Measurements from ENCODE around the gene INSIG2.

The INSIG2 gene

GRCh38 chr2:118052474-118052873 is 35.8 kb upstream of the INSIG2 start:
- no peak overlapping the region for H3K27ac ChIP-seq (ENCODE audit: insufficient read depth in 1 of 2, low read depth in 1 of 2, low read length in 2 of 2, poor library complexity in 1 of 2, severe bottlenecking in 2 of 2)
- no peak for DNase-seq
- WGBS (ENCODE audit: insufficient coverage), result 100% methylated on average over 1 of the region's 2 CpGs
- no peaks in the 10 kb centered on the region for H3K36me3 ChIP-seq (ENCODE audit: control insufficient read depth in 4 of 4, insufficient read depth in 4 of 4, low read length in 3 of 4)
- ChIA-PET POLR2A (no interaction called here), CTCF (interaction anchor here (0.9 to 3.4 kb wide), 5 partner anchors 9 to 98 kb away, joined by 3 to 26 read pairs (median 3); no protein-coding TSS in a partner anchor)
- no peak overlapping the region for H3K4me3 ChIP-seq (ENCODE audit: control insufficient read depth in 1 of 7, extremely low read depth in 1 of 7, insufficient read depth in 4 of 7, low read depth in 2 of 7, low read length in 6 of 7)
- H3K4me1 ChIP-seq (ENCODE audit: control extremely low read depth in 1 of 4, control insufficient read depth in 4 of 4, insufficient read depth in 4 of 4, low read length in 3 of 4), result peaks cover 0 to 18% (median 11%) of the 10 kb centered on the region in 4 experiments
- H3K27me3 ChIP-seq (replicated peaks in 2 of 5; ENCODE audit: control insufficient read depth in 4 of 5, insufficient read depth in 5 of 5, low read length in 4 of 5), result no peaks in the 10 kb centered on the region
- no peaks in the 10 kb centered on the region for H3K9me3 ChIP-seq (ENCODE audit: control extremely low read depth in 1 of 5, control insufficient read depth in 4 of 5, insufficient read depth in 2 of 5, low read depth in 1 of 5, low read length in 4 of 5)

GRCh38 chr2:118053681-118054080 is 34.6 kb upstream of the INSIG2 start:
- Histone ChIP-seq H3K27me3 (replicated peaks in 2 of 5; ENCODE audit: control insufficient read depth in 4 of 5, insufficient read depth in 5 of 5, low read length in 4 of 5) (no peaks in the 10 kb centered on the region), H3K4me3 (ENCODE audit: control insufficient read depth in 1 of 7, extremely low read depth in 1 of 7, insufficient read depth in 4 of 7, low read depth in 2 of 7, low read length in 6 of 7) (no peak overlapping the region), H3K27ac (ENCODE audit: insufficient read depth in 1 of 2, low read depth in 1 of 2, low read length in 2 of 2, poor library complexity in 1 of 2, severe bottlenecking in 2 of 2) (no peak overlapping the region), H3K9me3 (ENCODE audit: control extremely low read depth in 1 of 5, control insufficient read depth in 4 of 5, insufficient read depth in 2 of 5, low read depth in 1 of 5, low read length in 4 of 5) (no peaks in the 10 kb centered on the region), H3K36me3 (ENCODE audit: control insufficient read depth in 4 of 4, insufficient read depth in 4 of 4, low read length in 3 of 4) (no peaks in the 10 kb centered on the region), H3K4me1 (ENCODE audit: control extremely low read depth in 1 of 4, control insufficient read depth in 4 of 4, insufficient read depth in 4 of 4, low read length in 3 of 4) (peaks cover 0 to 16% (median 11%) of the 10 kb centered on the region in 4 experiments)
- POLR2A ChIA-PET, result no interaction called here
- DNase-seq, result no peak
- 92% methylated on average over 4 of the region's 7 CpGs for WGBS (ENCODE audit: insufficient coverage)
- CTCF ChIA-PET, result interaction anchor here (1.4 to 3.4 kb wide), 2 partner anchors 8 to 21 kb away, joined by 4 to 26 read pairs; no protein-coding TSS in a partner anchor

- ChIA-PET CTCF (interaction anchor here (0.7 kb wide), 1 partner anchor 149 kb away, joined by 3 read pairs; no protein-coding TSS in a partner anchor), POLR2A (no interaction called here)
- no peak overlapping the region for H3K4me3 ChIP-seq (ENCODE audit: control insufficient read depth in 1 of 7, extremely low read depth in 1 of 7, insufficient read depth in 4 of 7, low read depth in 2 of 7, low read length in 6 of 7)
- no peaks in the 10 kb centered on the region for H3K36me3 ChIP-seq (ENCODE audit: control insufficient read depth in 4 of 4, insufficient read depth in 4 of 4, low read length in 3 of 4)
- H3K27ac ChIP-seq (ENCODE audit: insufficient read depth in 1 of 2, low read depth in 1 of 2, low read length in 2 of 2, poor library complexity in 1 of 2, severe bottlenecking in 2 of 2), result no peak overlapping the region
- DNase-seq, result no peak
- no peaks in the 10 kb centered on the region for H3K9me3 ChIP-seq (ENCODE audit: control extremely low read depth in 1 of 5, control insufficient read depth in 4 of 5, insufficient read depth in 2 of 5, low read depth in 1 of 5, low read length in 4 of 5)
- no CpG with 5 or more reads among the region's 3 CpGs for WGBS (ENCODE audit: insufficient coverage)
- H3K4me1 ChIP-seq (ENCODE audit: control extremely low read depth in 1 of 4, control insufficient read depth in 4 of 4, insufficient read depth in 4 of 4, low read length in 3 of 4), result peaks cover 0 to 13% (median 8%) of the 10 kb centered on the region in 4 experiments
- H3K27me3 ChIP-seq (replicated peaks in 2 of 5; ENCODE audit: control insufficient read depth in 4 of 5, insufficient read depth in 5 of 5, low read length in 4 of 5), result no peaks in the 10 kb centered on the region
Measured at GRCh38 chr2:118054213-118055008, 33.9 kb upstream of the INSIG2 start.

- no peaks in the 10 kb centered on the region for H3K9me3 ChIP-seq (ENCODE audit: control extremely low read depth in 1 of 5, control insufficient read depth in 4 of 5, insufficient read depth in 2 of 5, low read depth in 1 of 5, low read length in 4 of 5)
- H3K4me3 ChIP-seq (ENCODE audit: control insufficient read depth in 1 of 7, extremely low read depth in 1 of 7, insufficient read depth in 4 of 7, low read depth in 2 of 7, low read length in 6 of 7), result no peak overlapping the region
- DNase-seq, result no peak
- H3K36me3 ChIP-seq (ENCODE audit: control insufficient read depth in 4 of 4, insufficient read depth in 4 of 4, low read length in 3 of 4), result no peaks in the 10 kb centered on the region
- H3K27ac ChIP-seq (ENCODE audit: insufficient read depth in 1 of 2, low read depth in 1 of 2, low read length in 2 of 2, poor library complexity in 1 of 2, severe bottlenecking in 2 of 2), result no peak overlapping the region
- POLR2A ChIA-PET, result no interaction called here
- peaks cover 4 to 10% (median 5%) of the 10 kb centered on the region in 4 experiments for H3K4me1 ChIP-seq (ENCODE audit: control extremely low read depth in 1 of 4, control insufficient read depth in 4 of 4, insufficient read depth in 4 of 4, low read length in 3 of 4)
- CTCF ChIA-PET, result interaction anchor here (1.5 to 1.8 kb wide), 2 partner anchors 9 to 23 kb away, joined by 4 to 7 read pairs; no protein-coding TSS in a partner anchor
- WGBS (ENCODE audit: insufficient coverage), result 83% methylated on average over 6 of the region's 10 CpGs
- H3K27me3 ChIP-seq (replicated peaks in 2 of 5; ENCODE audit: control insufficient read depth in 4 of 5, insufficient read depth in 5 of 5, low read length in 4 of 5), result no peaks in the 10 kb centered on the region
Measured at GRCh38 chr2:118055512-118056164, 32.6 kb upstream of the INSIG2 start.

- no peaks in the 10 kb centered on the region for H3K36me3 ChIP-seq (ENCODE audit: control insufficient read depth in 4 of 4, insufficient read depth in 4 of 4, low read length in 3 of 4)
- DNase-seq, result no peak
- no peaks in the 10 kb centered on the region for H3K9me3 ChIP-seq (ENCODE audit: control extremely low read depth in 1 of 5, control insufficient read depth in 4 of 5, insufficient read depth in 2 of 5, low read depth in 1 of 5, low read length in 4 of 5)
- 67% methylated on average over 3 of the region's 3 CpGs for WGBS (ENCODE audit: insufficient coverage)
- CTCF ChIA-PET, result interaction anchor here (0.9 to 1.8 kb wide), 3 partner anchors 9 to 24 kb away, joined by 3 to 7 read pairs (median 4); no protein-coding TSS in a partner anchor
- H3K4me1 ChIP-seq (ENCODE audit: control extremely low read depth in 1 of 4, control insufficient read depth in 4 of 4, insufficient read depth in 4 of 4, low read length in 3 of 4), result peaks cover 4 to 9% (median 6%) of the 10 kb centered on the region in 4 experiments
- POLR2A ChIA-PET, result no interaction called here
- no peak overlapping the region for H3K27ac ChIP-seq (ENCODE audit: insufficient read depth in 1 of 2, low read depth in 1 of 2, low read length in 2 of 2, poor library complexity in 1 of 2, severe bottlenecking in 2 of 2)
- H3K4me3 ChIP-seq (ENCODE audit: control insufficient read depth in 1 of 7, extremely low read depth in 1 of 7, insufficient read depth in 4 of 7, low read depth in 2 of 7, low read length in 6 of 7), result no peak overlapping the region
- no peaks in the 10 kb centered on the region for H3K27me3 ChIP-seq (replicated peaks in 2 of 5; ENCODE audit: control insufficient read depth in 4 of 5, insufficient read depth in 5 of 5, low read length in 4 of 5)
Measured at GRCh38 chr2:118056165-118056534, 32.1 kb upstream of the INSIG2 start.

- H3K27ac ChIP-seq (ENCODE audit: insufficient read depth in 1 of 2, low read depth in 1 of 2, low read length in 2 of 2, poor library complexity in 1 of 2, severe bottlenecking in 2 of 2), result no peak overlapping the region
- 100% methylated on average over 3 of the region's 3 CpGs for WGBS (ENCODE audit: insufficient coverage)
- no peak overlapping the region for H3K4me3 ChIP-seq (ENCODE audit: control insufficient read depth in 1 of 7, extremely low read depth in 1 of 7, insufficient read depth in 4 of 7, low read depth in 2 of 7, low read length in 6 of 7)
- no peak for DNase-seq
- CTCF ChIA-PET, result interaction anchor here (0.9 to 1.8 kb wide), 3 partner anchors 10 to 24 kb away, joined by 3 to 7 read pairs (median 4); no protein-coding TSS in a partner anchor
- no peaks in the 10 kb centered on the region for H3K36me3 ChIP-seq (ENCODE audit: control insufficient read depth in 4 of 4, insufficient read depth in 4 of 4, low read length in 3 of 4)
- H3K9me3 ChIP-seq (ENCODE audit: control extremely low read depth in 1 of 5, control insufficient read depth in 4 of 5, insufficient read depth in 2 of 5, low read depth in 1 of 5, low read length in 4 of 5), result no peaks in the 10 kb centered on the region
- no peaks in the 10 kb centered on the region for H3K27me3 ChIP-seq (replicated peaks in 2 of 5; ENCODE audit: control insufficient read depth in 4 of 5, insufficient read depth in 5 of 5, low read length in 4 of 5)
- POLR2A ChIA-PET, result no interaction called here
- H3K4me1 ChIP-seq (ENCODE audit: control extremely low read depth in 1 of 4, control insufficient read depth in 4 of 4, insufficient read depth in 4 of 4, low read length in 3 of 4), result peaks cover 6 to 9% (median 6%) of the 10 kb centered on the region in 4 experiments
Measured at GRCh38 chr2:118056801-118057200, 31.5 kb upstream of the INSIG2 start.

- DNase-seq, result no peak
- POLR2A ChIA-PET, result no interaction called here
- no peak overlapping the region for H3K4me3 ChIP-seq (ENCODE audit: control insufficient read depth in 1 of 7, extremely low read depth in 1 of 7, insufficient read depth in 4 of 7, low read depth in 2 of 7, low read length in 6 of 7)
- peaks cover 6 to 9% (median 6%) of the 10 kb centered on the region in 4 experiments for H3K4me1 ChIP-seq (ENCODE audit: control extremely low read depth in 1 of 4, control insufficient read depth in 4 of 4, insufficient read depth in 4 of 4, low read length in 3 of 4)
- no peak overlapping the region for H3K27ac ChIP-seq (ENCODE audit: insufficient read depth in 1 of 2, low read depth in 1 of 2, low read length in 2 of 2, poor library complexity in 1 of 2, severe bottlenecking in 2 of 2)
- H3K9me3 ChIP-seq (ENCODE audit: control extremely low read depth in 1 of 5, control insufficient read depth in 4 of 5, insufficient read depth in 2 of 5, low read depth in 1 of 5, low read length in 4 of 5), result no peaks in the 10 kb centered on the region
- CTCF ChIA-PET, result interaction anchor here (8.1 kb wide), 1 partner anchor 11 kb away, joined by 59 read pairs; no protein-coding TSS in a partner anchor
- no peaks in the 10 kb centered on the region for H3K36me3 ChIP-seq (ENCODE audit: control insufficient read depth in 4 of 4, insufficient read depth in 4 of 4, low read length in 3 of 4)
- H3K27me3 ChIP-seq (replicated peaks in 2 of 5; ENCODE audit: control insufficient read depth in 4 of 5, insufficient read depth in 5 of 5, low read length in 4 of 5), result no peaks in the 10 kb centered on the region
- 97% methylated on average over 3 of the region's 3 CpGs for WGBS (ENCODE audit: insufficient coverage)
Measured at GRCh38 chr2:118058951-118059350, 29.3 kb upstream of the INSIG2 start.
